HG02610 (cell line): ENCODE measurements around the gene FAM228B.
"Not testable (repeated sequence)": the region's sequence is repeated elsewhere in the genome, so short reads cannot be mapped to it uniquely, and the experiment has no call there.

Experiments used
- ATAC-seq: cut with Tn5 transposase; IDR thresholded peaks from one replicate; pipeline ENCODE4 v1.9.1; 2021; ENCODE audit warnings: mild to moderate bottlenecking, moderate library complexity; ENCODE audit not compliant: unreplicated experiment

The FAM228B gene

GRCh38 chr2:24101992-24102391 is 21.3 kb upstream of the FAM228B start:
- no peak for ATAC-seq

GRCh38 chr2:24102677-24103076 is 20.6 kb upstream of the FAM228B start:
- no peak for ATAC-seq

GRCh38 chr2:24104110-24104650 is 19.1 kb upstream of the FAM228B start:
- no peak for ATAC-seq

- no peak for ATAC-seq
These were observed 18.4 kb upstream of the FAM228B start for GRCh38 chr2:24104906-24105305.

- ATAC-seq = no peak
These were observed 17.5 kb upstream of the FAM228B start for GRCh38 chr2:24105816-24106215.

GRCh38 chr2:24106786-24107185 is 16.5 kb upstream of the FAM228B start:
- no peak for ATAC-seq

GRCh38 chr2:24107336-24107735 is 15.9 kb upstream of the FAM228B start:
- no peak for ATAC-seq

GRCh38 chr2:24109431-24109830 is 13.8 kb upstream of the FAM228B start:
- ATAC-seq = not testable (repeated sequence)

GRCh38 chr2:24110660-24111303 is 12.5 kb upstream of the FAM228B start:
- ATAC-seq = no peak

- no peak for ATAC-seq
These were observed 11.8 kb upstream of the FAM228B start for GRCh38 chr2:24111407-24111901.

GRCh38 chr2:24115057-24115456 is 8.2 kb upstream of the FAM228B start:
- ATAC-seq = no peak

GRCh38 chr2:24117902-24118301 is 5.4 kb upstream of the FAM228B start:
- no peak for ATAC-seq

- no peak for ATAC-seq
These were observed 2.2 kb upstream of the FAM228B start for GRCh38 chr2:24121066-24121465.

GRCh38 chr2:24121469-24121868 is 1.8 kb upstream of the FAM228B start:
- ATAC-seq = no peak

GRCh38 chr2:24122366-24123194 is 689 bp upstream of the FAM228B start:
- ATAC-seq = no peak

- ATAC-seq = no peak
These were observed 782 bp downstream of the FAM228B start for GRCh38 chr2:24123922-24124580.

- ATAC-seq = no peak
These were observed 2.7 kb downstream of the FAM228B start for GRCh38 chr2:24125956-24126355.

GRCh38 chr2:24132543-24132942 is 9.3 kb downstream of the FAM228B start:
- no peak for ATAC-seq

GRCh38 chr2:24140305-24140704 is 17.0 kb downstream of the FAM228B start:
- not testable (repeated sequence) for ATAC-seq

GRCh38 chr2:24147364-24147763 is 24.1 kb downstream of the FAM228B start:
- ATAC-seq = no peak

GRCh38 chr2:24152413-24153197 is 29.3 kb downstream of the FAM228B start:
- no peak for ATAC-seq
